GM19468 (cell line): ENCODE measurements around the gene ATP5ME.
"Not testable (repeated sequence)": the region's sequence is repeated elsewhere in the genome, so short reads cannot be mapped to it uniquely, and the experiment has no call there.

Experiments used
- ATAC-seq: cut with Tn5 transposase; IDR thresholded peaks from one replicate; pipeline ENCODE4 v1.9.1; 2021; ENCODE audit warnings: mild to moderate bottlenecking, moderate library complexity, moderate number of reproducible peaks; ENCODE audit not compliant: unreplicated experiment; ENCODE audit errors: extremely low read depth

ATP5ME gene

DNA sequence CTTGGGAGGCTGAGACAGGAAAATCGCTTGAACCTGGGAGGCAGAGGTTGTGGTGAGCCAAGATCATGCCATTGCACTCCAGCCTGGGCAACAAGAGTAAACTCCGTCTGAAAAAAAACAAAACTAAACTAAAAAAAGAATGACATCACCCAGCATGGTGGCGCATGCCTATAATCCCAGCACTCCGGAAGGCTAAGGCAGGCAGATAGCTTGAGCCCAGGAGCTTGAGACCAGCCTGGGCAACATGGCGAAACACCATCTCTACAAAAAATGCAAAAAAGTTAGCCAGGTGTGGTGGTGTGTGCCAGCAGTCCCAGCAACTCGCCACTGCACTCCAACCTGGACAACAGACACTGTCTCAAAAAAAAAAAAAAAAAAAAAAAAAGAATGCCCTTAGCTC lies 31.7 kb downstream of the ATP5ME start:
- ATAC-seq: not testable (repeated sequence)

DNA sequence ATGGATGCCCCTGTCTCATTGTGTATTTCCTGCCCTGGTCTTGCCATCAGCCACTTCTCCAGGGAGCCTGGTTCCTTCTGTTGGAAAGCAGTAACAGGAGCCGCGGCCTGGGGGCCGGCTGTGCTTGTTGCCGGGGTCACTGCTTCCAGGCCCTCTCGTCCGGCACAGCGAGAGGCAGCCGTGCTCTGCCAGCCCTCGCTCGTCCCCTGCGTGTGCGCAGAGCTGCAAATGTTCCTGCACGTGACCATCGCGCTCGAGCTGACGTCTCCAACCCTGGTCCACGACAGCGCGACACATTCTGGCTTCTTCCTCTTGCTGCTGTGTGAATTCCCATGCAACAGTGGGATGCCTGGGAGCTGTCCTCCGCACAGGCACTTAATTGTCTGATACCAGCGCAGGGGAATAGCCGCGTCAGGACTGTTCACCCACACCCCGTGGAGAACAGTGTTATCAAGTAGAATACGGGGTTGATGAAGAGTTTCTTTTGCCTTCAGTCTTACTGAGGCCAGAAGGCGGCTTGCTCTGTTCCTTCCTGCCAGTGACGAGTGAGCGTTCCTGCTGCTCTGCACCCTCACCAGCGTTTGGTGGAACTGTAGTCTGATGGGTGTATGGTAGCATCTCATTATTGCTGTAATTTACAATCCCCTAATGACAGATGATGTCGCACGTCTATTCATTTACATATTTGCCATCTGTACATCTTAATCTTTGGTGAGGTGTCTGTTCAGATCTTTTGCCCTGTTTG lies 36.4 kb downstream of the ATP5ME start:
- no peak for ATAC-seq

DNA sequence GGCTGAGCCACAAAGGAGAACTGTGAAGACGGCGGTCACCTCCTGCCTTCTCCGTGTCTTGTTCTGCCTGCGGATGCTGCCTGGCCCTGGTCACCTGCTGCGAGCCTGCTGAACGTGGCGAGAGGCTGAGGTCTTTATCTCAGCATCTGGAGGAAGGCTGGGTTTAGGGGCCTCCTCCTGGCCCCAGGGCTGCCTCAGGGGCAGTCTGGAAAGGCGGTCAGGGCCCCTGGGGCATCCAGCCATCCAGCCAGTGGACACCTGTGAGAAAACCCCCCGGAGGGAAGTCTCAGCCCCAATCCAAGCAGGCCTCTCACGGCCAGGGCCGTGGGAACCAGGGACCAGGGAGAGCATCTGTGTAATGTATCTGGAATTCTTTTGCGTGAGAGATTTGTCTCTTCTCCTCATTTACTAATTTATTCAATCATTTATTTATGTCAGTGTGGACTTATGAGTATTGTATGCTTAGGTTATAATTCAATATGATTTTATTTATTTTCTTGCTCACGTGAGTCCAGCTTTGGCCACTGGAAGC lies 37.4 kb downstream of the ATP5ME start:
- no peak for ATAC-seq

DNA sequence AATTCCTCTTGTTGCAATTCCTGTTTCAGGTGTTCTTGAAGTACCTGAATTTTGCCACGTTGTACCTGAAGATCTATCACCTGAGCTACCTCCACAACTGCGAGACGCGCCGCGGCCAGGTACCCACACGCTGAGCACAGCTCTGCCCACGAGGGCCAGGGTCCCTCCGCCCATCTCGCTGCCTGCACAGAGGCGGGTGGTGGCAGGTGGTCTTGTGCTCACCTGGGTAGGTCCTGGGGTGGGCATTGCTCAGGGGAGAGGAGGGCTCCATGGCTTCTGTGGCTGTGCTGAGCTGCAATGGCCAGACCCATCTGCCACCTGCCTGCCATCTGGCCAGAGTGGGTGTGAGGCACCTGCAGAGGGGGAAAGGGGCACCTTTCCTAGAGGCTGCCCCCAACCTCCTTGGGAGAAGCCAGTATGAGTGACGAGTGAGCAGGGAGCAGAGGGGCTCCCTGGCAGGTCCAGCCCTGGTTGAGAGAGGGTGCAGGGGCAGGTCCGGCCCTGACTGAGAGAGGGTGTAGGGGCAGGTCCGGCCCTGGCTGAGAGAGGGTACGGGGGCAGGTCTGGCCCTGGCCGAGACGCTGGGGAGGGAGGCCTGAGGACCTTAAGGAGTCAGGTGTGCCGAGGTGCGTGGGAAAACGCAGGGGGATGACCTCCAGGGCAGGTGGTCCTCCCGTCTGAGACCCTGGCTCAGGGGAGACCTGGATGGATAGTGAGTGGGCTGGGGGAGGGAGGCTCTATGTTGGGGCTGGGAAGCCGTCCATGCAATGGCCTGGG lies 38.0 kb downstream of the ATP5ME start:
- no peak for ATAC-seq

DNA sequence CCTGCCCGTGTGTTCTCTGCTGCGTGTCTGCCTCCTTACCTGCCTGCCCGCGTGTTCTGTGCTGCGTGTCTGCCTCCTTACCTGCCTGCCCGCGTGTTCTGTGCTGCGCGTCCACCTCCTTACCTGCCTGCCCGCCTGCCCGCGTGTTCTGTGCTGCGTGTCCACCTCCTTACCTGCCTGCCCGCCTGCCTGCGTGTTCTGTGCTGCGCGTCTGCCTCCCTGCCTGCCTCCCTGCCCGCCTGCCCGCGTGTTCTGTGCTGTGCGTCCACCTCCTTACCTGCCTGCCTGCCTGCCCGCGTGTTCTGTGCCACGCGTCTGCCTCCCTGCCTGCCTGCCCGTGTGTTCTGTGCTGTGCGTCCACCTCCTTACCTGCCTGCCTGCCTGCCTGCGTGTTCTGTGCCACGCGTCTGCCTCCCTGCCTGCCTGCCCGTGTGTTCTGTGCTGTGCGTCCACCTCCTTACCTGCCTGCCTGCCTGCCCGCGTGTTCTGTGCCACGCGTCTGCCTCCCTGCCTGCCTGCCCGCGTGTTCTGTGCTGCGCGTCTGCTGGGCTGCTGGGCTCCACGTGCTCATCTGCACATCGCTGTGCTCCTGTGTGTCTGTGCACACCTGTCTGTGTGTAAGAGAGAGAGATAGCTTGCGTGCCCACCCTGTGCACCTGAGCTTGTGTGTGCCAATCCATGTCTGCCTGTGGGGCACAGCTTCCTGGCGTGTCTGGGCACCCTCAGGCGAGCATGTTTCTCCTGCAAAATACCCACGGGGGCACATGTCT lies 38.8 kb downstream of the ATP5ME start:
- ATAC-seq: not testable (repeated sequence)

DNA sequence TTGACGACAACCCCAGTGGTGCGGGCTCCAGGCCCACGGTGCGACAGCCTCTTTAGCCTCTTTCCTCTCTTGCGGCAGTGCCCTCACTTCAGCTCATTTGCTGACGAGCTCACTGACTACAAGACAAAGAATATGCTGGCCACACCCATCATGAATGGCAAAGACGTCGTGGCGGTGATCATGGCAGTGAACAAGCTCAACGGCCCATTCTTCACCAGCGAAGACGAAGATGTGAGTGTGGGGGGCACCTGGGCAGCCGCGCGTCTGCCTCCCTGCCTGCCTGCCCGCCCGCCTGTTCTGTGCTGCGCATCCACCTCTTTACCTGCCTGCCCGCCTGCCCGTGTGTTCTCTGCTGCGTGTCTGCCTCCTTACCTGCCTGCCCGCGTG lies 39.5 kb downstream of the ATP5ME start:
- ATAC-seq: no peak

DNA sequence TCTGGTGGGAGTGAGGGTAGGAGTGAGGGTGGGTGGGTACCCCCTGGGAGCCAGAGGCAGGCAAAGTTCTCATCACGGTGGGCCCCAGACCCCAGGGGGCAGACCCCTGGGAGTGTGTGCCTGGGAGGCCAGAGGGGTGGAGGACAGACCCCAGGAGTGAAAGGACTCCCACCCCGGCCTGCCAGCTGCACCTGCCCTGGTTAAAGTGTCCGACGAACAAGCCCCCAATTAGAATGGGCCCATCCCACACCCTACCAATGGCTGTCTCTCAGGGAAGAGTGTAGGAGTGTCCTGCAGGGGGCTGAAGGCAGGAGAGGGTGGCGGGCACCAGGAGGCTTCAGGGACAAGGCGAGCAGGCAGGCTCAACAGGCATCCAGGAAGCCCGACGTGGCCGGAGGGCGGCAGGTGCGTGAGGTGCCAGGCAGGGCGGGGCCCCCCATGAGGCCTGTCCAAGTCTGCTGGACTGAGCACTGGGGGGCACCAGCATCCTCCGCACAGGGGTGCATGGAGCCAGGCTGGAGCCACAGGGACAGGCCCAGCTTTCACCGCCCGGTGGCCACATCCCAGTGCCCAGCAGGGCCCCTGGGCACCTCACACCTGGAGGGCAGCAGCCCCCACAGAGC lies 40.0 kb downstream of the ATP5ME start:
- ATAC-seq: no peak

DNA sequence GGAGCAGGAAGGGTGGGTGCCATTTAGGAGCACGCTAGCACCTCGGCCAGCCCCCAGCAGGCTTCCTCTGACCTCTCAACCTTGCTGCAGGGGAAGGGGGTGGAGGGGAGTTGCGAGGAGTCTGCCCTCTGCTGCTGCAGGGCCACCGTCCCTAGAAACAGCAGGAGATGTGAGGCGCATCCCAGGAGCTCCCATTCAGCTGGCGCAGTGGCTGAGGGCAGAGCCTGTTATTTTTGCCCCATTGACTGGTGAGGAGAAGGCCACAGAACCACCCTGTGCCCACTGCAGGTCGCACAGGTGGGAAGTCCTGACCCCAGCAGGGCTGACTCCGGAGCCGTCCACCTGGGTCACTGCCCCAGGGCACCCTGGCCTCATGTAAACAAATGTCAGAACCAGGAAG lies 40.7 kb downstream of the ATP5ME start:
- no peak for ATAC-seq

DNA sequence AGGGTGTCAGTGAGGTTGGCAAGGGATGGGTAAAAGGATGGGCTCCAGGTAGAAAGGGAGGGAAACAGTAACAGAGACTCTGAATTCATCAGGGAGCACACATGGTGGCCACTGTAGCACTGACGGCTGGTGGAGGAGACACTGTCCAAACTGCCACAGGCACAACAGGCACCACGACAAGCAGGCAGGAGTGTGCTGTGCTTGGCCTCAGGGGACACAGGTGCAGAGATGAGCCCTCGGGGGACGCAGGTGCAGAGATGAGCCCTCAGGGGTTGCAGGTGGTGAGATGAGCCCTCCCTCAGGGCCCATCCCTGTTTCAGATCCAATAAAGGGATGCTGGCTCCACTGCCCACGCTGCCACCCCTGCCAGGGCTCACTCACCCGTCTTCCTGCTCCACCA lies 41.1 kb downstream of the ATP5ME start:
- ATAC-seq: no peak

DNA sequence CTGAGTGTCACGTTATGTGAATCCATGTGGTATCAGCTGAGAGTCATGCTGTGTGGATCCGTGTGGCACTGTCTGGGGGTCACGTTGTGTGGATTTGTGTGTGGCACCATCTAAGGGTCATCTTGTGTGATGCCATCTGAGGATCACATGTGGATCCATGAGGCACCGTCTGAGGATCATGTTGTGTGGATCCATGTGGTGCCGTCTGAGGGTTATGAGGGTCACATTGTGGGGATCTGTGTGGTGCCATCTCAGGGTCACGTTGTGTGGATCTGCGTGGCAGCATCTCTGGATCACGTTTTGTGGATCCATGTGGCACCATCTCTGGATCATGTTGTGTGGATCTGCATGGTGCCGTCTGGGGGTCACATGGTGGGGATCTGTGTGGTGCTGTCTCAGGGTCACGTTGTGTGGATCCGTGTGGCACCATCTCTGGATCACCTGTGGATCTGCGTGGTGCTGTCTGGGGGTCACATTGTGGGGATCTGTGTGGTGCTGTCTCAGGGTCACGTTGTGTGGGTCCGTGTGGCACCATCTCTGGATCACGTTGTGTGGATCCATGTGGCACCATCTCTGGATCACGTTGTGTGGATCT lies 41.8 kb downstream of the ATP5ME start:
- ATAC-seq: no peak

DNA sequence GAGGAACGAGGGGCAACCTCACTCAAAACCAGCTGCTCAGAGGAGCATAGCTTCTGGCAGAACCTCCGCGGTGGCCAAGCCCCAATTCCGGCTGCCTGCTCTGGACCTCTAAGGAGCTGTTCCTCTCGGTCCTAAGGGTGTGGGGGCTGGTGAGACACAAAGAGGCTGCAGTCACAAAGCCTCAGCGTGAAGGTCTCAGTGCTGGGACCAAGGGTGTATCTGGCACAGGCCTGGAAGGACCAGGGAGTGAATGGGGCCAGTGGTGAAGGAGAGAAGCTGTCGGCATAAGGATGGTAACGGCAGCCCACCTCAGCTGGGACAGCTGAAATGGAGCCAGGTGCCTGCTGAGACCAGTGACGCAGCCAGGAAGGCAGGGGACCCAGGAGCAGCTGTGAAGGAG lies 43.4 kb downstream of the ATP5ME start:
- ATAC-seq: no peak

DNA sequence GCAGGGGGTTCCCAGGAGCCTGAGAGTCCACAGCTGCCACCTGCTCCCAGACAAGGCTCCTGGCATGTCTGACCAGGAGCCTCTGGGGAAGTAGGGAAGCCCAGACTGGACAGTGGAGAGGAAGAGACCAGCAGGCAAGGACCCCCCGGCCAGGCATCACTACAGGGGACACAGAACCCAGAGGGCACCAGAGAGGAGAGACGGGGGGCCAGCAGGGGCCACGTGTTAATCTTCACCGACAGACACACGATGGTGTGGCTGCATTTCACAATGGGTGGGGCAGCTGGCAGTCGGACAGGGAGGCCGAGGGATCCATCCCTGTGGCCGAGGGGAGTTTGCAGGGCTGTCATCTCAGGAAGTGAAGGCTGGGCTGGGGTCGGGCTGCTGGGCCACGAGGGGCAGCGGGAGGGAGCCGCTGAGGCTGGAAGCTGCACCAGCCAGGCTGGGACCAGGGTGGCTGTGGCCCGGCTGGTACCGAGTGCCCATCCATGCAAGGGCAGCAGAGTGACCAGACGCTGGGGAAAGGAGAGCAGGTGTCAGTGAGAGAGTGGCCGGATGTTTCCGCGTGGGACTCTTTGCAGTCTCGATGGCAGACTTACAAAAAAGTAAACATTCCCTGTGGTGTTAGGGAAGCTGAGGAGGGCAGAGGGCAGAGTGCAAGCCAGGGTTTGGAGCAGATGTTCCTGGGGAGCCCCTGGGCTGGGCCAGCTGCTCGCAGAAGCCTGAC lies 44.0 kb downstream of the ATP5ME start:
- no peak for ATAC-seq

DNA sequence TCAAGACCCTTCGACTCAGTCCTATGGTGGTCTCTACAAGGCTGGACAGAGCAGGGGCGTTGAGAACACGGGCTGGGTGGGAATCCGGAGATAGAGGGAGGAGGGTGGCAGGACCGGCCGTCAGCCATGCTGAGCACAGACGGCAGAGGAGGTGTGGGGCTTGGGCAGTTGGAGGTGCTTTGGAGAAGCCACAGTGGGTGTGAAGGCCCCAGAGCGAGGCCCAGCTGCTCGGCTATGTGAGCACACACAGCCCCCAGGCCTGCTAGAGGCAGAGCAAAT lies 44.5 kb downstream of the ATP5ME start:
- no peak for ATAC-seq

DNA sequence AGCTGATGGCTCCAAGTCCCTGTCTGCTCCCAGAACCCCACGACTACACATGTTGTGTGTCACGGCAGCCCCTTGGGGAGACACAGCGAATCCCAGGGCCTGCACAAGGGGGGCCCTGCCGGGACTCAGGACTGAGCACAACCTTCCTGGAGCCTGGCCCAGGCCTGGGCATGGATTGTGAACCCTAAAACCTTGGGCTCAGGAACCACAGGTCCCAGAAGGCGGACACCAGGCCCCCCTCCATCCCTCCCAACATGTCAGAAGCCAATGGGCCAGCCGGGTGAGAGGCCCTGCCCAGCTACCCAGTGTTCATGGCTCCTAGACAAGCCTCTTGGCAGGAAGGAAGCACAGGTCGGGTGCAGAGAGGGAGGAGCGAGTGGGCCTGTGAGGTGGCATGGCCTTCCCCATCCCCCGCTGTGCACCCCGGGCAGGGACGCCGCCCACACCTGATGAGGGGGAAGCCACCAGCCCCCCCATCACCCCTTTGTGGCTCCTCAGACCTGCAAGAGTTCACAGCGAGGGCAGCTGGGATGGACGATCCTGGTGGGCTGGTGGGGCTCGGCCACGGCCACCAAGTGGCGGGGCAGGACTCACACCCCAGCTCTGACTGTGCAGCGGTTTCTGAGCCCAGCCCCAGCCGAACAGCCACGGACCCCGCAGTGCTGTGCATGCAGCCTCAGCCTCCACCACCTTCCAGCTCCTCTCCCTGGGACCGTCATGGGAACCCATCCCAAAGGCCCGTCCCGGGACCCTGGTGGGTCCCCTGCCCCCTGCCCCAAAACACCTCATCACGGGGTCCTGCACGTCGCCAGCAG lies 45.0 kb downstream of the ATP5ME start:
- ATAC-seq: no peak

DNA sequence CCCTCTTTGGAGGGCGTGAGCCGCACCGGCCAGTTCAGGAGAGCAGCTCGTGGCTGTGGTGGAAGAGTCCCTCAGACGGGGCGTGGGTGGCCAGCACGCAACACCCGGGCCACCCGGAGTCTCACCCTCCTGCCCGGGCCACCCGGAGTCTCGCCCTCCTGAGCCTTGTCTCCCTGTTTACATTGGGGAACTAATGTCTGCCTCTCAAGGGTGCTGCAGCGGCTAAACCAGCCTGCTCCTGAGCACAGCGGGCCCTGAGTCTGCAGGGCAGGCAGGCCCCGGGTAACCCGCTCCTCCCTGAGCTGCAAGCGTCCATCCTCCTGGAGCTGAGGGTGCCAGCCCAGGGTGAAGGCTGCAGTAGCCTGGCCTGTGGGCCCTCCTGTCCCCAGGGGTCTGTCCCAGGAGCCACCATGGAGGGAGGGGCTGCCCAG lies 45.8 kb downstream of the ATP5ME start:
- no peak for ATAC-seq

DNA sequence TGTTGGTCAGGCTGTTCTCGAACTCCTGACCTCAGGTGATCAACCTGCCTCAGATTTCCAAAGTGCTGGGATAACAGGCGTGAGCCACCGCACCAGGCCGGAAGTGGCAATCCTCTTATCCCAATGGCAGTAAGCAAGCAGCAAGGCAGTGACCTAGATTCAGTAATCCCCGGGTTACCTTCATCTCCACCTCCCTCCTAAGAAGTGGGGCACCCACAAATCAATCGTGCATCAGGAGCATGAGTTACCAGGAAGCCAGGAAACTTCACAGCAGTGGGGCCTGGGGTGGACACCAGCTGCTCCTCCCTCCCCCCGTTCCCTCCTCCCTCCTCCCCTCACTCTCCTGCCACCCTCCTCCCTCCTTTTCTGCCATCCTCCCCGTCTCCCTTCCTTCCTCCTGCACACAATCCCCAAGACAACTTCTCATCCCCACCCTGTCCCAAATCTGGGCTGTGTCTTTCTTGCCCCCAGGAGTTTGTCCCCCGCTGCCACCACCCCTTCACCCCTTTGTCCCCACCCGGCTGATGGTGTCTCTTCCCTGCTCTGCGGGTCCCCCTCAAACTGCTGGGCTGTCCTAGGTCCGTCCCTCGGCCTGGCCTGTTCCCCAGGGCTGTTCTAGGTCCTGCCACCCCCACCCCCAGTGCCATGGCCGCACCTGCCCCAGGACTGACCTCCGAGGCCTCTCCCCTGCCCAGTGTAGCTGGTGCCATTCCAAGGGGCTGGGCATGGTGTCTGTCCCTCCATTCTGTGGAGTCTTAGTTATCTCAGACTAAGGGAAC lies 46.5 kb downstream of the ATP5ME start:
- no peak for ATAC-seq

DNA sequence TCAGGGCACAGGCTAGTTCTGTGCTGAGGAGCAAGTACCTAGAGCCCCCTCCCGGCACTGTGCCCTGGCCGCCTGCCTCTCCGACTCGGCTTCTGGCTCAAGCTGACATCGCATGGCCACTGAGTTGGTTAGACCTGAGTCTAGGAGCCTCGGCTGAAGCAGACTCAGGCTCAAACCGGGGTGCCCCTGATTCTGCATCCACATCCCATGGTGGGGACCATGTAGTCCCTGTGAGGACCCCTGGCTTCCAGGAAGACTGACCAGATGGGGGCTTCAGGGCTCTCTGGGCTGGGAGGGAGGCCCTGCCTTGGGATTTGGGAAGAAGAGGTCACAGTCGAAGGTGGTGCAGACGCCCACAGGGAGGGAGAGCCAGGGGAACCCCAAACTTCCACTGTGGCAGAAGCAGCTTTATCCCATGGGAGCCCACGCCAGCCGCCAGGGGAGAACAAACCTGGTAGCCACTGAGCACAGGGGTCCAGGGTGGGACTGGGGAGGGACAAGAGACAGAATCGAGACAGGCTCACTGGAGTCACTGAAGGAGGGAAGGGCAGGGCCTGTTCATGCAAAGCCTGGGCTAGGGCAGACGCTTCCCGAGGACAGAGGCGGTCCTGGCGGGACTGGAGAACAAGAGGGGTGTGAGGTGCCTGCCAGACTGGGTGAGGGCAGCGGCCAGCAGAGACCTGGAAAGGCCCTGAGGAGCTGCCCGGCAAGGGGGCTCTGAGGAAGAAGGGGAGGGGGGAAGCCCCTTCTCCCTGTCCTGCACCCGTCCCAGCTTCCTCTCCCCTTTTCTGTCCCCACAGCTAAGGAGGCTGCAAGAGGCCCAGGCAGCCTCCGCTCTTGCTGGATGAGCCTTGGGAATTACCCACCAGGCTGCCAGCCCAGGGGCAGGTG lies 47.6 kb downstream of the ATP5ME start:
- no peak for ATAC-seq
